22Rv1 (cell line): ENCODE measurements around the gene NME3.

ENCODE experiments used
- H3K27ac ChIP-seq: fragments of 450-650 bp; 2 replicates; pipeline ENCODE4 v1.5.1; 2017
- CTCF ChIP-seq: fragments of 450-650 bp; IDR thresholded peaks from 2 replicates; pipeline ENCODE4 v1.5.1; 2017; ENCODE audit warnings: mild to moderate bottlenecking
- ZFX ChIP-seq: fragments of 450-650 bp; IDR thresholded peaks from 2 replicates; pipeline ENCODE4 v1.6.1; 2017; ENCODE audit warnings: antibody characterized with exemption, borderline replicate concordance

NME3 gene

GRCh38 chr16:1773703-1774447, 2.5 kb upstream of the NME3 start:
- peak overlapping the region; percentile 97 for H3K27ac ChIP-seq
- TF ChIP-seq CTCF (peak; percentile 72), ZFX (no peak)

- TF ChIP-seq CTCF (peak; percentile 94), ZFX (no peak)
- H3K27ac ChIP-seq, result peak within 1 kb of the TSS; percentile 97
These were observed 1.8 kb upstream of the NME3 start, which contains the start of gene MRPS34 for GRCh38 chr16:1772908-1773702. TSS of gene MRPS34 (minus strand) at chr16:1773134. CDS start at chr16:1773119, 15 bp downstream.

GRCh38 chr16:1772362-1772907, 1.1 kb upstream of the NME3 start, which contains the start of gene EME2:
TSS of gene EME2 (plus strand) at chr16:1772810. CDS start at chr16:1773228, 418 bp downstream.
- no peak for TF ChIP-seq ZFX
- no peak for TF ChIP-seq CTCF
- peak within 1 kb of the TSS; percentile 97 for H3K27ac ChIP-seq

- peak overlapping the region; percentile 97 for H3K27ac ChIP-seq
- TF ChIP-seq ZFX, result no peak
- no peak for TF ChIP-seq CTCF
These were observed 570 bp upstream of the NME3 start for GRCh38 chr16:1771864-1772361.

- peak; percentile 9; the same call in 1 of the 2 replicates for TF ChIP-seq CTCF
- TF ChIP-seq ZFX, result no peak
- peak overlapping the region; percentile 97 for H3K27ac ChIP-seq
These were observed 785 bp downstream of the NME3 start for GRCh38 chr16:1770328-1771187.

- H3K27ac ChIP-seq, result peak overlapping the region; percentile 97
- TF ChIP-seq ZFX (no peak), CTCF (no peak)
These were observed 1.7 kb downstream of the NME3 start for GRCh38 chr16:1769402-1770300.
